Ovary (tissue), 9 donors: Measurements from ENCODE around the gene GBP2. TPM values are rescaled to one million over a fixed set of nuclear protein-coding genes. Genes with fewer than 3 reads are reported as not detected.

Experiments used
- DNase-seq, 5 donors: peaks; one replicate each; pipeline ENCODE4 v3.0.0-alpha.2; 2019 to 2020
- H3K27ac ChIP-seq, 2 donors: fragments of 200-600 bp; one replicate each; pipeline versions ENCODE4 v1.5.1 to v1.8.0; 2019 to 2022
- H3K27me3 ChIP-seq: fragments of 200-600 bp; one replicate; pipeline ENCODE4 v1.8.0; 2022
- H3K36me3 ChIP-seq: fragments of 200-600 bp; sonication (generic); one replicate; pipeline ENCODE4 v1.5.1; 2019
- H3K4me1 ChIP-seq: one replicate; pipeline ENCODE4 v1.8.1; 2013; ENCODE audit warnings: mild to moderate bottlenecking, moderate library complexity; ENCODE audit not compliant: insufficient read depth
- H3K4me3 ChIP-seq: fragments of 200-600 bp; sonication (generic); one replicate; pipeline ENCODE4 v1.5.1; 2017
- H3K9me3 ChIP-seq, 2 donors: fragments of 200-600 bp in 1 of 2; sonication (generic) in 1 of 2; one replicate each; pipeline versions ENCODE4 v1.5.1 to v1.8.1; 2013 to 2019; ENCODE audit warnings: mild to moderate bottlenecking in 1 of 2, moderate library complexity in 1 of 2
- EP300 ChIP-seq: sonication (generic); formaldehyde crosslinking; IDR thresholded peaks from one replicate; pipeline ENCODE4 v1.6.1; 2017; ENCODE audit warnings: antibody characterized with exemption
- POLR2A ChIP-seq: fragments of 450-650 bp; IDR thresholded peaks from one replicate; pipeline ENCODE4 v1.6.1; 2017; ENCODE audit warnings: antibody characterized with exemption, mild to moderate bottlenecking, moderate library complexity
- WGBS, 3 donors: extraction: QIAGEN DNeasy Blood & Tissue Kit in 1 of 3; methylation state at CpG; one replicate each; pipeline versions ENCODE4 v1.1.5 to v1.1.7; 2013 to 2017; 5-methylcytosine and 5-hydroxymethylcytosine counted together
- intact Hi-C, 4 donors: fragments of 100-400 bp; cut with DNase I; formaldehyde crosslinking; loops; one replicate each; pipeline versions ENCODE4 v1.11.0 to v1.15.1; 2022 to 2023
- polyA plus RNA-seq, 2 donors: library from polyadenylated mRNA; stranded (reverse); fragments of 200-250 nt in 1 of 2; fragments of 350-450 nt in 1 of 2; fragmentation: Illumina TruSeq in 1 of 2; extraction: RNeasy Lipid Tissue Mini Kit (QIAGEN cat#74804) in 1 of 2; gene quantifications; one replicate each; pipeline ENCODE4 v1.2.3, GENCODE V29; 2013 to 2014
- total RNA-seq, 7 donors: library from RNA; depleted of rRNA in 2 of 7; stranded (reverse); fragments of >200 nt in 2 of 7; fragmentation: NEBNext Ultra II Directional in 3 of 7; extraction: Animal tissue kit (Norgen Biotek cat#: 25700) in 3 of 7; gene quantifications; one replicate each; pipeline versions ENCODE4 v1.1.0 to v1.2.4, GENCODE V29; 2016 to 2023
- TF ChIP-seq, protein P1 (sequence below), 3 donors: fragments of 450-650 bp in 2 of 3; fragments of 200-600 bp in 1 of 3; IDR thresholded peaks; one replicate each; pipeline versions ENCODE4 v1.5.1 to v1.8.0; 2016 to 2022; ENCODE audit warnings: antibody characterized with exemption in 3 of 3, mild to moderate bottlenecking in 1 of 3
- donor health status: DM: no; HTN: no; CAD: no; lungs with moderate emphysema.
- donor health status: DM: no; HTN: no; CAD: no.
- donor health status: Bipolar disorder and iron deficiency.
- donor health status: DM: yes; HTN: yes; CAD: no.
- donor health status: DM: no; HTN: no; CAD: no.
- donor health status: DM: yes; HTN: yes; CAD: no.

GBP2 gene
- total and polyA plus RNA-seq, 9 donors = 39.3 to 237 (median 74.9) TPM

DNA sequence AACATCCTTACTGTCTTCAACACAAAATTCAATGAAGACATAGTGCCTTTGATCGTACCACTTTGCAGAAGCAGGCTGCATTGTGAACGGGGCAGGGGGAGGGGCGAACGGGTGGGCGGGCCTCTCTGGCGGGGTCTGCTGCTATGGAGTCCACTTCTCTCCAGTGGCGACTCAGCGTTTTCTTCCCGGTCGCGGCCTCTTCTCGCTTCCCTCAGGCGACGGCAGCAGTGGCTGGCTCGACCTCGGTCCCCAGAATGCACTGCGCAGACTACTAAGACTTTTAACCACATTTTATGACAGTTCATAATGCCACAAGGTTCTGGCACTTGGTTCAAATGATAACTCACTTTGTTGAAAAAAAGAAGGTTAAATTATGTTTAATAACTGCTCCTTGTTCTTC lies 21.2 kb downstream of the GBP2 start:
- no peaks in the 10 kb centered on the region for H3K4me1 ChIP-seq
- WGBS, 3 donors = 93 to 95% (median 95%) methylated on average over 17 of the region's 17 CpGs
- H3K9me3 ChIP-seq = no peaks in the 10 kb centered on the region
- H3K36me3 ChIP-seq = no peaks in the 10 kb centered on the region
- intact Hi-C loops = no loop called here
- no peak for TF ChIP-seq EP300
- no peak for TF ChIP-seq POLR2A
- TF ChIP-seq, protein P1, sequence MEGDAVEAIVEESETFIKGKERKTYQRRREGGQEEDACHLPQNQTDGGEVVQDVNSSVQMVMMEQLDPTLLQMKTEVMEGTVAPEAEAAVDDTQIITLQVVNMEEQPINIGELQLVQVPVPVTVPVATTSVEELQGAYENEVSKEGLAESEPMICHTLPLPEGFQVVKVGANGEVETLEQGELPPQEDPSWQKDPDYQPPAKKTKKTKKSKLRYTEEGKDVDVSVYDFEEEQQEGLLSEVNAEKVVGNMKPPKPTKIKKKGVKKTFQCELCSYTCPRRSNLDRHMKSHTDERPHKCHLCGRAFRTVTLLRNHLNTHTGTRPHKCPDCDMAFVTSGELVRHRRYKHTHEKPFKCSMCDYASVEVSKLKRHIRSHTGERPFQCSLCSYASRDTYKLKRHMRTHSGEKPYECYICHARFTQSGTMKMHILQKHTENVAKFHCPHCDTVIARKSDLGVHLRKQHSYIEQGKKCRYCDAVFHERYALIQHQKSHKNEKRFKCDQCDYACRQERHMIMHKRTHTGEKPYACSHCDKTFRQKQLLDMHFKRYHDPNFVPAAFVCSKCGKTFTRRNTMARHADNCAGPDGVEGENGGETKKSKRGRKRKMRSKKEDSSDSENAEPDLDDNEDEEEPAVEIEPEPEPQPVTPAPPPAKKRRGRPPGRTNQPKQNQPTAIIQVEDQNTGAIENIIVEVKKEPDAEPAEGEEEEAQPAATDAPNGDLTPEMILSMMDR (IDR thresholded peaks at IDR 0.05) = no peak
- DNase-seq = no peak
- H3K4me3 ChIP-seq = no peak overlapping the region
- no peak overlapping the region for H3K27ac ChIP-seq
- no peaks in the 10 kb centered on the region for H3K27me3 ChIP-seq

DNA sequence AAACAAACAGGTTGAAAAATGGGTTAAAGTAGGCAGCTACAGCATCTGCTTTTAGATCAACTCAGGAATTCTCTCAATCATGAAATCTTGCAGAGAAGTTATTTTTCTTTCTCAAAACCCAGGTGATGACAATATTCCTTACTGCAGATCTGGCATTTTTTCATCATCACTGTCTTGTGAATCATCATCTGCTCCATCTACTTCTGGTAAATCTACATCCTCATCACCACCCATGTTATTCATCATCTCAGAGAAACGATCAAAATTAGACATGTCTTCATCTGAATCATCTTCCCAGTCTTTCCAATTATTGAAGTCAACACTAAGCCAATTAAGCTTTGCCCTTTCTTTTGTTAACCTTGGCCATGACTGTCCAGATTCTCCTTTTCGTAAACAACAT lies 21.8 kb downstream of the GBP2 start:
- H3K36me3 ChIP-seq = no peaks in the 10 kb centered on the region
- WGBS, 3 donors = 80 to 88% (median 88%) methylated on average over 2 of the region's 2 CpGs
- intact Hi-C loops = no loop called here

DNA sequence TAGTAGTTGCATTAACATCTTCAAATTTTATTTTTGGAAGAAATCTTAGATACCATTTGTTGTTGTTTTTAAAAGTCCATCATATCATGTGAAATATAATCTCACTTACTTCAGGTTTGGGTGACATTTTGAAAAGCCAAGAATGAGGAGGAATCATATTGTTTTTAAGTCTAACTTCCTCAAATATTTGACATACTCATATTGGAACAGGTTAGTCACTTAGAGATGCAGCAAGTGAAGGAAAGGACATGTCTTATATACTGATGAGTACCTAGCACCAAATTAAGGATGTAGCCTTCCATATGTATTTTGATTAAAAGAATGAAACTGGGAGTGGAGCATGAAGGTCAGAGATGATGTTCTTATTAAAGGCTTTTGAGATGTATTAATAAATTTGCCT lies 23.9 kb downstream of the GBP2 start:
- H3K36me3 ChIP-seq = no peaks in the 10 kb centered on the region
- H3K4me3 ChIP-seq = no peak overlapping the region
- H3K27ac ChIP-seq = no peak overlapping the region
- no peaks in the 10 kb centered on the region for H3K9me3 ChIP-seq
- H3K4me1 ChIP-seq = no peaks in the 10 kb centered on the region
- H3K27me3 ChIP-seq = no peaks in the 10 kb centered on the region
- TF ChIP-seq, protein P1 (IDR thresholded peaks at IDR 0.05) = no peak
- no peak for TF ChIP-seq EP300
- TF ChIP-seq POLR2A = no peak
- intact Hi-C loops = no loop called here
- DNase-seq = no peak

More for the DNA sequence above, 21.8 kb downstream of the GBP2 start:
- no peak for DNase-seq
- Histone ChIP-seq H3K27ac (no peak overlapping the region), H3K9me3 (no peaks in the 10 kb centered on the region), H3K4me3 (no peak overlapping the region), H3K27me3 (no peaks in the 10 kb centered on the region), H3K4me1 (no peaks in the 10 kb centered on the region)
- TF ChIP-seq POLR2A = no peak
- TF ChIP-seq EP300 = no peak
- TF ChIP-seq, protein P1 (IDR thresholded peaks at IDR 0.05) = no peak

DNA sequence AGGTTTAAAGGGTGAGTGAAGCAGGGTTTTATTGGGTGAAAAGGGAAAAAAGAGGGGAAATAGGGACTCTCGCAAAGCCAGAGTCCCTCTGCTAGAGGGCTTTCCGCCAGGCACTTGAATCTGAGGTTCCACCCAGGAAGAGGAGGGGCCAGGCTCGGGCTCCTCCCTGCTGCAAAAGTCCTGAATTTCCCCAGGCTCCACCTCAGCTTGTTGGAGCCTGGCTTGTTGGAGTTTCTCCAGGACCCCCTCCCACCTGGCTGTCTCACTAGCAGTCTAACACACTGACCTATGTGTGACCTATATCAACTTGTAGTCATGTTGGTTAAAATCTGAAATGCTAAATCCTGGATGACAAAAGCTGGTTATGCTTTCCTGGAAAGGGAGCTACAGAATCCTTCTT lies 25.5 kb downstream of the GBP2 start:
- Histone ChIP-seq H3K4me1 (no peaks in the 10 kb centered on the region), H3K27me3 (no peaks in the 10 kb centered on the region), H3K9me3 (no peaks in the 10 kb centered on the region), H3K36me3 (no peaks in the 10 kb centered on the region), H3K4me3 (no peak overlapping the region), H3K27ac (no peak overlapping the region)
- DNase-seq = no peak
- intact Hi-C loops = no loop called here
- WGBS, 3 donors = 91 to 95% (median 93%) methylated on average over 3 of the region's 3 CpGs
- TF ChIP-seq POLR2A = no peak
- TF ChIP-seq EP300 = no peak
- TF ChIP-seq, protein P1 (IDR thresholded peaks at IDR 0.05) = no peak

DNA sequence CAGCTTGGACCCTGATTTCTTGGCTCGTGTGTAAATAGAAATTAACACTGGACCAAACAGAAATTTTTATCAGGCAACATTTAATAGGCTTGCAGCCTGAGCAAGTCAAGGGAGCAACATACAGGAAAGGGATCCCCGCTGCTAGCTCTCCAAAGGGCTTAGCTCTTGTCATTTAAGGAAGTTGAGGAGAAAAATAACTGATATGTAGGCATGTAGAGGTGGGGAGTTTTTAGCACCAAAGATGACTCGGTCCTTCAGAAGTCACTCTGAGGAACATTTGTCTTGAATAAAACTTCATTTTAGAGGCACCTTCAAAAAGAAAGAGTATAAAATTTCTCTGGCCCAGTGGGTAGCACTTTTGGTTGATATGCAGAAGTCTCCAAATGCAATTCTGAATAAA lies 27.1 kb downstream of the GBP2 start:
- Histone ChIP-seq H3K4me1 (no peaks in the 10 kb centered on the region), H3K9me3 (no peaks in the 10 kb centered on the region), H3K27ac (no peak overlapping the region), H3K4me3 (no peak overlapping the region), H3K27me3 (no peaks in the 10 kb centered on the region), H3K36me3 (no peaks in the 10 kb centered on the region)
- intact Hi-C loops = no loop called here
- 82 to 86% (median 85%) methylated on average over 3 of the region's 3 CpGs for WGBS, 3 donors
- no peak for DNase-seq
- TF ChIP-seq POLR2A = no peak
- TF ChIP-seq, protein P1 (IDR thresholded peaks at IDR 0.05) = no peak
- no peak for TF ChIP-seq EP300
